ENCODE data around the gene DNM3. TPM values are rescaled to one million over a fixed set of nuclear protein-coding genes. Genes with fewer than 3 reads are reported as not detected.

Gene DNM3
- total and polyA plus RNA-seq, 10 of the 15 experiments (the other 5 are each of a cell fraction or from before 2014, with no cell fraction given), result 0.03 to 1.5 (median 0.08) TPM; not detected in 3

DNA sequence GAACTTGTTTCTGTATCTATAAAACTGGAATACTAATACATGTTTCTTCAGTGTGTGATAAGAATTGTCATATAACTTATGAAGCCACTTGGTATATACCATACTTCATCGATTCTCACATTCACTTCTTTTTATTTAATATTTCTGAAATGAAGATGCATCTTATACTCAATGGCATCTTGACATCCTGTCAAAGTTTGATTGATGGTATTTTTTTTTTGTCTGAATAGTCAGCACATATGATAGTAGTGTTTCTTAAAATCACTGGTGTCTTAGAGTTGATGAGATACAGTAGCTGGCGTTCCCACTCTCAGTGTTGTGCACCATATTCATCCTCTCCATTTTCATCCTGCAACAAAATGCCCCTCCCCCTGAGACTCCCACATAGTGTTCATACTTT, 544.7 kb downstream of the DNM3 start:
- Histone ChIP-seq H3K27ac (ENCODE audit: control insufficient read depth, insufficient read depth) (no peak overlapping the region), H2AFZ (ENCODE audit: control insufficient read depth, low read depth, low read length) (no peak overlapping the region), H3K4me1 (ENCODE audit: control insufficient read depth, insufficient read depth, low read length) (peaks cover 25% of the 10 kb centered on the region), H4K20me1 (ENCODE audit: control insufficient read depth, insufficient read depth) (no peaks in the 10 kb centered on the region), H3K4me3 (no peak overlapping the region), H3K79me2 (ENCODE audit: control insufficient read depth, insufficient read depth, low read length) (no peaks in the 10 kb centered on the region), H3K4me2 (ENCODE audit: control insufficient read depth, insufficient read depth) (no peak overlapping the region), H3K27me3 (replicated peaks in 1 of 2; ENCODE audit: control insufficient read depth in 2 of 2, insufficient read depth in 2 of 2, low read length in 1 of 2) (no peaks in the 10 kb centered on the region), H3K36me3 (ENCODE audit: control insufficient read depth in 2 of 2, insufficient read depth in 2 of 2, low read length in 1 of 2) (no peaks in the 10 kb centered on the region), H3K9ac (ENCODE audit: control insufficient read depth, insufficient read depth, low read length) (no peak overlapping the region), H3K9me3 (replicated peaks; ENCODE audit: control insufficient read depth, insufficient read depth, low read length) (peaks cover 1% of the 10 kb centered on the region; the same call in 1 of the 3 replicates)
- no TSS peak for BruUV-seq (replicated peaks)
- RAD21 ChIA-PET (ENCODE audit: unreplicated experiment), result interaction anchor here (0.8 to 2.9 kb wide), 5 partner anchors 8 to 41 kb away, joined by 3 to 12 read pairs (median 3); no protein-coding TSS in a partner anchor
- SMC1A ChIA-PET (ENCODE audit: uncharacterized antibody, unreplicated experiment), result interaction anchor here (0.6 to 16.9 kb wide), 7 partner anchors 10 to 244 kb away, joined by 3 to 345 read pairs (median 6); no protein-coding TSS in a partner anchor
- POLR2A ChIA-PET, result no interaction called here
- in situ Hi-C loops (cut with MboI) (no loop called here), intact Hi-C loops (cut with micrococcal nuclease; ENCODE audit: unreplicated experiment) (no loop called here)
- TF ChIP-seq, protein P1, sequence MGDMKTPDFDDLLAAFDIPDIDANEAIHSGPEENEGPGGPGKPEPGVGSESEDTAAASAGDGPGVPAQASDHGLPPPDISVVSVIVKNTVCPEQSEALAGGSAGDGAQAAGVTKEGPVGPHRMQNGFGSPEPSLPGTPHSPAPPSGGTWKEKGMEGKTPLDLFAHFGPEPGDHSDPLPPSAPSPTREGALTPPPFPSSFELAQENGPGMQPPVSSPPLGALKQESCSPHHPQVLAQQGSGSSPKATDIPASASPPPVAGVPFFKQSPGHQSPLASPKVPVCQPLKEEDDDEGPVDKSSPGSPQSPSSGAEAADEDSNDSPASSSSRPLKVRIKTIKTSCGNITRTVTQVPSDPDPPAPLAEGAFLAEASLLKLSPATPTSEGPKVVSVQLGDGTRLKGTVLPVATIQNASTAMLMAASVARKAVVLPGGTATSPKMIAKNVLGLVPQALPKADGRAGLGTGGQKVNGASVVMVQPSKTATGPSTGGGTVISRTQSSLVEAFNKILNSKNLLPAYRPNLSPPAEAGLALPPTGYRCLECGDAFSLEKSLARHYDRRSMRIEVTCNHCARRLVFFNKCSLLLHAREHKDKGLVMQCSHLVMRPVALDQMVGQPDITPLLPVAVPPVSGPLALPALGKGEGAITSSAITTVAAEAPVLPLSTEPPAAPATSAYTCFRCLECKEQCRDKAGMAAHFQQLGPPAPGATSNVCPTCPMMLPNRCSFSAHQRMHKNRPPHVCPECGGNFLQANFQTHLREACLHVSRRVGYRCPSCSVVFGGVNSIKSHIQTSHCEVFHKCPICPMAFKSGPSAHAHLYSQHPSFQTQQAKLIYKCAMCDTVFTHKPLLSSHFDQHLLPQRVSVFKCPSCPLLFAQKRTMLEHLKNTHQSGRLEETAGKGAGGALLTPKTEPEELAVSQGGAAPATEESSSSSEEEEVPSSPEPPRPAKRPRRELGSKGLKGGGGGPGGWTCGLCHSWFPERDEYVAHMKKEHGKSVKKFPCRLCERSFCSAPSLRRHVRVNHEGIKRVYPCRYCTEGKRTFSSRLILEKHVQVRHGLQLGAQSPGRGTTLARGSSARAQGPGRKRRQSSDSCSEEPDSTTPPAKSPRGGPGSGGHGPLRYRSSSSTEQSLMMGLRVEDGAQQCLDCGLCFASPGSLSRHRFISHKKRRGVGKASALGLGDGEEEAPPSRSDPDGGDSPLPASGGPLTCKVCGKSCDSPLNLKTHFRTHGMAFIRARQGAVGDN (IDR thresholded peaks at IDR 0.05), result no peak
- TF ChIP-seq SIX5 (IDR thresholded peaks at IDR 0.05; ENCODE audit: low read depth, low read length, severe bottlenecking) (no peak), ATF7 (IDR thresholded peaks at IDR 0.05; ENCODE audit: low read depth) (no peak), FOXM1 (IDR thresholded peaks at IDR 0.05; ENCODE audit: low read depth, low read length) (no peak), NR2C2 (IDR thresholded peaks at IDR 0.05; ENCODE audit: borderline replicate concordance, control insufficient read depth, insufficient read length, low read depth) (no peak), SUZ12 (IDR thresholded peaks at IDR 0.05; ENCODE audit: unreplicated experiment) (no peak)
- TF ChIP-seq, protein P2, sequence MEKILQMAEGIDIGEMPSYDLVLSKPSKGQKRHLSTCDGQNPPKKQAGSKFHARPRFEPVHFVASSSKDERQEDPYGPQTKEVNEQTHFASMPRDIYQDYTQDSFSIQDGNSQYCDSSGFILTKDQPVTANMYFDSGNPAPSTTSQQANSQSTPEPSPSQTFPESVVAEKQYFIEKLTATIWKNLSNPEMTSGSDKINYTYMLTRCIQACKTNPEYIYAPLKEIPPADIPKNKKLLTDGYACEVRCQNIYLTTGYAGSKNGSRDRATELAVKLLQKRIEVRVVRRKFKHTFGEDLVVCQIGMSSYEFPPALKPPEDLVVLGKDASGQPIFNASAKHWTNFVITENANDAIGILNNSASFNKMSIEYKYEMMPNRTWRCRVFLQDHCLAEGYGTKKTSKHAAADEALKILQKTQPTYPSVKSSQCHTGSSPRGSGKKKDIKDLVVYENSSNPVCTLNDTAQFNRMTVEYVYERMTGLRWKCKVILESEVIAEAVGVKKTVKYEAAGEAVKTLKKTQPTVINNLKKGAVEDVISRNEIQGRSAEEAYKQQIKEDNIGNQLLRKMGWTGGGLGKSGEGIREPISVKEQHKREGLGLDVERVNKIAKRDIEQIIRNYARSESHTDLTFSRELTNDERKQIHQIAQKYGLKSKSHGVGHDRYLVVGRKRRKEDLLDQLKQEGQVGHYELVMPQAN (conservative IDR thresholded peaks at IDR 0.05), result no peak
- TF ChIP-seq, protein P3, sequence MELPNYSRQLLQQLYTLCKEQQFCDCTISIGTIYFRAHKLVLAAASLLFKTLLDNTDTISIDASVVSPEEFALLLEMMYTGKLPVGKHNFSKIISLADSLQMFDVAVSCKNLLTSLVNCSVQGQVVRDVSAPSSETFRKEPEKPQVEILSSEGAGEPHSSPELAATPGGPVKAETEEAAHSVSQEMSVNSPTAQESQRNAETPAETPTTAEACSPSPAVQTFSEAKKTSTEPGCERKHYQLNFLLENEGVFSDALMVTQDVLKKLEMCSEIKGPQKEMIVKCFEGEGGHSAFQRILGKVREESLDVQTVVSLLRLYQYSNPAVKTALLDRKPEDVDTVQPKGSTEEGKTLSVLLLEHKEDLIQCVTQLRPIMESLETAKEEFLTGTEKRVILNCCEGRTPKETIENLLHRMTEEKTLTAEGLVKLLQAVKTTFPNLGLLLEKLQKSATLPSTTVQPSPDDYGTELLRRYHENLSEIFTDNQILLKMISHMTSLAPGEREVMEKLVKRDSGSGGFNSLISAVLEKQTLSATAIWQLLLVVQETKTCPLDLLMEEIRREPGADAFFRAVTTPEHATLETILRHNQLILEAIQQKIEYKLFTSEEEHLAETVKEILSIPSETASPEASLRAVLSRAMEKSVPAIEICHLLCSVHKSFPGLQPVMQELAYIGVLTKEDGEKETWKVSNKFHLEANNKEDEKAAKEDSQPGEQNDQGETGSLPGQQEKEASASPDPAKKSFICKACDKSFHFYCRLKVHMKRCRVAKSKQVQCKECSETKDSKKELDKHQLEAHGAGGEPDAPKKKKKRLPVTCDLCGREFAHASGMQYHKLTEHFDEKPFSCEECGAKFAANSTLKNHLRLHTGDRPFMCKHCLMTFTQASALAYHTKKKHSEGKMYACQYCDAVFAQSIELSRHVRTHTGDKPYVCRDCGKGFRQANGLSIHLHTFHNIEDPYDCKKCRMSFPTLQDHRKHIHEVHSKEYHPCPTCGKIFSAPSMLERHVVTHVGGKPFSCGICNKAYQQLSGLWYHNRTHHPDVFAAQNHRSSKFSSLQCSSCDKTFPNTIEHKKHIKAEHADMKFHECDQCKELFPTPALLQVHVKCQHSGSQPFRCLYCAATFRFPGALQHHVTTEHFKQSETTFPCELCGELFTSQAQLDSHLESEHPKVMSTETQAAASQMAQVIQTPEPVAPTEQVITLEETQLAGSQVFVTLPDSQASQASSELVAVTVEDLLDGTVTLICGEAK (IDR thresholded peaks at IDR 0.05; ENCODE audit: borderline replicate concordance), result no peak
- WGBS (ENCODE audit: insufficient coverage, insufficient replicate concordance, low lambda C conversion rate, missing lambda C conversion rate), result 95% methylated on average over 2 of the region's 2 CpGs
- FAIRE-seq (no peak), DNase-seq (ENCODE audit: low read depth, low spot score) (no peak), ATAC-seq (no peak)
- CTCF ChIA-PET, result no interaction called here

Measured in GM12878 (cell line).